SKM-1 treated with dmso at 0.1 percent for 144 hours (cell line): Measurements from ENCODE around the gene IFITM1.
"Not testable (repeated sequence)": the region's sequence is repeated elsewhere in the genome, so short reads cannot be mapped to it uniquely, and the experiment has no call there.

Experiments
- DNase-seq: peaks from one replicate; lab custom pipeline; 2025; ENCODE audit not compliant: unreplicated experiment; lab: John Stamatoyannopoulos, UW

IFITM1 gene

DNA sequence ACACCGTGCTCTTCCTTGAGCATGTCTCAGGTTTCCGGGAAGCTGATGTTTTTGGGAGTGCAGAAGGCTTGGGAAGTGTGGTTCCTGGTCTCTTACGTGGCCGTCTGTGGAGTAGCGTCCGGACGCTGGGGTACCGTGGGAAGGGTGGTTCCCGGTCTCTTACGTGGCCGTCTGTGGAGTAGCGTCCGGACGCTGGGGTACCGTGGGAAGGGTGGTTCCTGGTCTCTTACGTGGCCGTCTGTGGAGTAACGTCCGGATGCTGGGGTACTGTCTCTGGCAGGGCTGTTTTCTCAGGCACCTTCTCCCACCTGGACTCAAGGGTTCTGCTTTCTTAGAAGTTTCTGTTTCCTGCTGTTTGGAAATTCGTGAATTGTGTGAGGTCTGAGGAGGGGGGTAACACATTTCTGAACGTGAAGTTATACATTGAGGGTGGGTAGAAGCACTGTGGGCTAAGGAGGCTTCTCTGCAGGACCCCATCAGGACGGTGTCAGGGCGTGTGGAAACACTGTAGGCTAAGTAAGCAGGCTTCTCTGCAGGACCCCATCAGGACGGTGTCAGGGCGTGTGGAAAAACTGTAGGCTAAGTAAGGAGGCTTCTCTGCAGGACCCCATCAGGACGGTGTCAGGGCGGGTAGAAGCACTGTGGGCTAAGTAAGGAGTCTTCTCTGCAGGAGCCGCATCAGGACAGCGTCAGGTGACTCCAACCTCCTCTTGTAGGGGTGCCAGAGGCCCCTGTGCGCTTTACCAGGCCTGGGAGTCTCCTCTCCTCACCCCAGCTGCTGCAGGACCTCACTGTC is 12.2 kb downstream of the IFITM1 start:
- DNase-seq: no peak

DNA sequence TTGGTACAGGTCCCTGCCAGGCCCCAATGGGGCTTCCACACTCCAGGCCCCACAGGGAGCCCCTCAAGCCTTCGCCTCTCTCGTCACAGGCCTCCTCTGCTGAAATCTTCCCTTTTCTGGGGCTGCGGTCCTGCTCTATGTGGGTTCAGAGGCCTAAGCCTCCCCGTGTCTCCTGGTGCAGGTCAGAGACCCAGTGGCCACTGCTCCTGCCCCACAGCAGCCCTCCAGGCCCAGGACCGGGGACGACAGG is 12.7 kb downstream of the IFITM1 start:
- no peak for DNase-seq

DNA sequence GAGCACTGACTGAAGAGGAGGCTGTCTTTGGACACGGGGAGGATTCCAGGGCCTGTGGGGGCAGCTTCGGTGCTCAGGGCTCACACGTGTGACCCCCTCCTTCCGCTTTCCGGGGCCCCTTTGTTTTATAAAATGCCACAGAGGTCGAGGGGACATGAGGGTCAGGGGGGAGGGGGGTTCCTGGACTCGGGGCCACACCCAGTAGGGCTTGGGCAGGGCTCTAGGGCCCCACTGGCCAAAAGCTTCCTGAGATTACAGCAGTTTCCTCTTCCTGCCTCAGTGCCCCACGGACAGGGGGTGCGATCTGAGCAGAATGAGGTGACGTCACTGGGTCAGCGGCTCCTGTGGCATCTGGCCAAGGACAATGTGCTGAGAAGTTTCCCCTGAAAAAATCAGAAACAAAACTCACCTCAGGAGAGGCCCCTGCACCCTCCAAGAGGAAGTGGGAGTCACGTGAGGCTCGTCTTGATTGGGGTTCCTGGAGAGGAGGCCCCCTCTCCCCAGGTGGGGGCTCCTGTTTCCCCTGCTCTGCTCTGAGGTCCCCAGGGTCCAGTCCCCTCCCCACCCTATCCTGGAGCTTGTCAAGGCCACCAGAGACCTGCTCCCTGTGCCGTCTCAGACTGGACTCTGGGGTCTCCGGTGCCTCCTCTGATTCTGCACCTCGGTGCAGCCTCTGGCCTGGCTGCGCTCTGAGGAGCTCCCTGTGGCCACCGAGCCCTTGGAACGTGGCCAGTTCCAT is 13.2 kb downstream of the IFITM1 start:
- DNase-seq: peak; percentile 95

- DNase-seq: no peak
These were observed 13.7 kb downstream of the IFITM1 start for GRCh38 chr11:327581-327923.

DNA sequence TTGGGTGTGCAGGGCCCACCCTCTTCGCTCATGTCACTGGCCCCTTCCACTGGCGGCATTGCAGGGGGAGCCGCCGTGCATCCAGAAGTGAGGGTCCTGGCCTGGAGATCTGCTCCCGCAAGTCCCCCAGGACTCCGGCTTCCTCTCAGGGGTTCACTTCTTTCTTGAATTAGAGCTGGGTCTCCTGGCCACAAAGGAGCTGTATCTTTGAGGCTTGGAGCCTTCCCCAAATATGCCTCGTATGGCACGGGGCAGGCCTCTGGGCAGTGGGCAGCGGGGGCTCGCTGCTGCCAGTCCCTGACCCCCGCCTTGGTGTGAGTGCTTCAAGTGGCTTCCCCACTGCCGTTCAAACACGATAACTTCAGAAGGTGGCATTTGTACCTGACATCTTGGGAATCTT is 14.2 kb downstream of the IFITM1 start:
- no peak for DNase-seq

DNA sequence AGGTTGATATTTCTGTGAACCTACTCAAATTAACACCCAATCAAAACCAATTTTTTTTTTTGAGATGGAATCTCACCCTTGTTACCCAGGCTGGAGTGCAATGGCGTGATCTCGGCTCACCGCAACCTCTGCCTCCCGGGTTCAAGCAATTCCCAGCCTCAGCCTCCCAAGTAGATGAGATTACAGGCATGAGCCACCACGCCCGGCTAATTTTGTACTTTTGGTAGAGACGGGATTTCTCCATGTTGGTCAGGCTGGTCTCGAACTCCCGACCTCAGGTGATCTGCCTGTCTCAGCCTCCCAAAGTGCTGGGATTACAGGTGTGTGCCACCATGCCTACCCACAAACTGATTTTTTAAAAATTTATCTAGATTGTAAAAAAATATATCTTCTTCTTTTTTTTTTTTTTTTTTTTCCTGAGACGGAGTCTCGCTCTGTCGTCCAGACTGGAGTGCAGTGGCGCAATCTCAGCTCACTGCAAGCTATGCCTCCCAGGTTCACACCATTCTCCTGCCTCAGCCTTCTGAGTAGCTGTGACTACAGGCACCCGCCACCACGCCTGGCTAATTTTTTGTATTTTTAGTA is 14.8 kb downstream of the IFITM1 start:
- not testable (repeated sequence) for DNase-seq

GRCh38 chr11:329886-330253 is 16.0 kb downstream of the IFITM1 start:
- DNase-seq: no peak

DNA sequence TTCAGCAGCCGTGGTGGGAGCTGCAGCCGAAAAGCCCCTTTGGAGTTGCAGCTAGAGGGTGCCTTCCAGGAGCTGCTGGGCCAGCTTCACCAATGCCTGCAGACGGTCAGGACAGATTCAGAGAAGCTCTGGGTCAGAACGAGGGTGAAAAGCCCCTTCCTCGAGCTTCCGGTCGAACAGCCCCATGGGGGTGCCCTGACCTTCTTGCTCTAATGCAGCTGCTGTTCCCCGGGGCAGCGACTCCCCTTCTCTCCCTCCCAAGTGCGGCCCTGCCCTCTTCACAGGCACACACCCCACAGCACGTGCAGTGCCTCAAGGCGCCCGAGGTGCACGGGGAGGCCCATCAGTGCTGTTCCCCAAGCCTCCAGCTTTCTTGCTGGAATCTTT is 16.5 kb downstream of the IFITM1 start:
- DNase-seq: no peak

GRCh38 chr11:330694-331357 is 17.0 kb downstream of the IFITM1 start:
- DNase-seq: no peak

GRCh38 chr11:331358-332060 is 17.7 kb downstream of the IFITM1 start:
- no peak for DNase-seq

DNA sequence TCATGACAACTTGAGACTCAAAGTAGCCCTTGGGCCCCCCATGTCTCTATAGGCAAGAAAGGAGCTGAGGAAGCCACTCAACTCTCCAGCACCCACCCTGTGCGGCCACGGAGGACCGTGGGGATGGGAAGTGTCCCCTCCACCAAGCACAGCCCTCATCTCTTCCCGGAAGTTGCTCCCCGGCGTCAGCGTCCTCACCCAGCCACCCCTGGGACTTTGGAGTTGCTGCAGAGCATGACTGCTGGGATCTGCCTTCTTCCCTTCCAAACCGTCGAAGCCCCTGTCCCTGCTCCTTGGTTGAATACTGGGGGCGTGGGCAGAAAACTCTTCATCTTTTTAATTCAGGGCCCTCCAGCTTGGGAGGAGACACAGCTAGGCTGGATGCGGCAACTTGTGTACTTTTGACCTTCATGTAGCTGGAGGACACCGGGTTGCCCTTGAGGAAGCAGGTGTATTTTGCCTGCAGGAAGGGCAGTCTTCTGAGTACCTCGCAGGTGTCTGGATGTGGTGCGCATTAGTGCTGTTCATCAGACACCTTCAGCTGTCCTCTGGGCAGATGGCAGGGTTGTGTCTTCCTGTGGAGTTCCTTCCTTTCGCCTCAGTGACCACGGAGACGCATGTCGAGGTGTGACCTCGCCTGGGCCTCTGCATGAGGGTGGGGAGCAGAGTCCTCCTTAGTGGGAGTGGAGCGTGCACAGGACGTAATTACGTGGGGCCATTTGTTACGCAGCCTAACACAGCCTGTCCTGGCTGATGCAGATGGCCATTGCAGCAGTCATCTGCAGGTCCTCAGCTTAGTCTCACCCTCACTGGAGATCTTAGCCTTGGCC is 19.0 kb downstream of the IFITM1 start:
- DNase-seq: no peak

- DNase-seq: not testable (repeated sequence)
These were observed 19.9 kb downstream of the IFITM1 start for GRCh38 chr11:333616-334263.

DNA sequence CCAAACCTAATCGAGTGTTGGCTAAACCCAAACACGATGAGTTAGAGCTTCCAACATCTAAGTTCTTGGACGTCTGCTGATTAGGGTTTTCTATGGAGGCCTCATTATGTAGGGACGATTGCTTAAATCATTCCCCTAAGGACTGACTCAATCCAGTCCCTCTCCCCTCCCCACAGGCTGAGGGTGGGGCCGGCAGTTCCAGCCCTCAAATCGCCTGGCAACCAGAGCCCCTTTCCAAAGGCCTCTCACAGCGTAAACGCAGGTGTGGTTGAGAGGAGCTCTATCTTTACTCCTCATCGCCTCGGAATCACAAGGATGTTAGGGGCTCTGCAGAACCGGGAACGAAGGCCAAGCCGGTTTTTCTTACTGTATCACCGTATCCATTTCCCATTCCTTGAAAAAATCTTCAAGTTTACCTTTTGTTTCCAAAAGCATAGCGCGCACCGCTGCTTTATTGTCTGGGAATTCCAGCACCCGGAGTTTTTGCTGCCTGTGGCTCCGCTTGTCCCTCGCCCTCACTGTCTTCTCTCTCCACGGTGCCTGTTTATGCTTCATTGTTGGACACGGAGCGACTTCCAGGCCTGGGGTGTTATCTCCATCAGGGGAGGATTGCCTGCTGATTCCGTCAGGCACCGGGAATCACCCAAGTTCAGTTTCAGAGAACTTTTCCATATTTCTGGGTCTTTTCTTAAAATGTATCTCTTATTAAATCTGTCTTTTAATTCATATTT is 20.6 kb downstream of the IFITM1 start:
- peak; percentile 34 for DNase-seq

DNA sequence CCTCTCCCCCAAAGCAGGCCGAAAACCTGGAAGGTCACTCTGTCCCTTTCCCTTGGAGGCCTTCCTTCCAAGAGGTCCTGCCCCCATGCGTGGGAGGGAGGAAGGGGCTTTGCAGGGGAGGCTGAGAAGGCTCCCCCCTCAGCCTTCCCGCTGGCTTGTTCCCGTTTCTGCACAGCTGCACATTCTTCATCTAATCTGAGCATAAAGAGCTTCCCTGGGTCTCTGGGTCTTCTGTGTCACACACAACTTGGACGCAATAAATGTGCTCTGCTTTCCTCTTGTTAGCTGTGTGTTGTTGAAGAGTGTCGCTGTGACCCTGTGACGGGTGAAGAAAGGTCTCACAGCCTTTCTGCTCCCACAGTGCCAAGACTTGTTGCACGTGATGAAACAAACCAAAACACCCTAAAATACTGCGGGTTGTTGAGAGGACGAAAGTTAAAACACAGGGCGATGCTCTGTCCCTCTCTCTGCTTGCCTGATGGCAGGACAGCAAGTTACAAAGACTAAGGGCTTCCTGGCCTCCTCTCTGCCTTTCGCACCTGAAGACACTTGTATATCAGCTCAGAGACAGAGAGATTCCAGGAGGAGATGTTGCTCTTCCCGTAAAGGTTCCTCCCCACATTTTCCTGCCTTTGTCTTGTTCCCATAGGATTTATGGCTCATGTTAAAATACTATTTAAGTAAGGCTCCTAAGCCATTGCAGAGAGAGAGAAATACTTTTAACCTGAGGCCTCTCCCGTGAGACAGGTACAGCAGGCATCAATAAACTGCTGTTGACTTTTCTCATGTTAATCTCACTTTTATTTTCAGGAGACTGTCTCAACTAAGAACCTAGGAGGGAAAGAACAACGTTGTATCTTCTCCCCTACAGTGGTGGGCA is 22.2 kb downstream of the IFITM1 start:
- peak; percentile 21 for DNase-seq

DNA sequence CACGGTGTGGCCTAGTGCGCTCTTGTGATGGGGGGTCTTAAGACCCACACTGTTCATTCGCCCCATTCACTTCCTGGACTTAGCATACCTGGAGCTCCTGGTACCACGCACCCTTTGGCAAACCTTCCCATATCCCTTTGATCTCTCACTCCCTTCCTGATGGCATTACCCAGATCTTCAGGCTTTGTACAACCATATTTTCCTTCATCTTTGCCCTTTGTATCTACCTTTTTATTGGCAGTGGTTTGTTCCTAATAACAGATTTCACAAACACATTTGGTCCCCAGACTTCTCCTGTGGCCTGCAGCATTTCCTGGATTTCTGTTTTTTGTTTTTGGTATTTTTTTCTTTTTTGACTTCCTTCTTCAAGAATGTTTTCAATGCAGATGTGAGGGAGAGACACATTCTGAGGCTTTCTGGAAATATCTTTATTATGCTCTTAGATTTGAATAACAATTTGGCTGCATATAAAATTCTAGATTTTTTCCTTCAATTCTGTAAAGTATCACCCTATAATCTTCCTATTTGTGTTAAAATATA is 22.9 kb downstream of the IFITM1 start:
- DNase-seq: no peak

DNA sequence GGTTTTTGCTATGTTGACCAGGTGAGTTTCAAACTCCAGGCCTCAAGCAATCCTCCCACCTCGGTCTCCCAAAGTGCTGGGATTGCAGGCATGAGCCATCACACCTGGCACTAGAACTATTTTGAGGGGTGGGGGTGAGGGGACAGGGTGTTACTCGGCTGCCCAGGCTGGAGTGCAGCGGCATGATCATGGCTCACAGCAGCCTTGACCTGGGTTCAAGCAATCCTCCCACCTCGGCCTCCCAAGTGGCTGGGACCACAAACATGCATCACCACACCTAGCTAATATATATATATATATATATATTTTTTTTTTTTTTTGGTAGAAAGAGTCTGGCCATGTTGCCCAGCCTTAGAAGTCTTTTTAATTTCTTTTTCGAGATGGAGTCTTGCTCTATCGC is 23.9 kb downstream of the IFITM1 start:
- no peak for DNase-seq

DNA sequence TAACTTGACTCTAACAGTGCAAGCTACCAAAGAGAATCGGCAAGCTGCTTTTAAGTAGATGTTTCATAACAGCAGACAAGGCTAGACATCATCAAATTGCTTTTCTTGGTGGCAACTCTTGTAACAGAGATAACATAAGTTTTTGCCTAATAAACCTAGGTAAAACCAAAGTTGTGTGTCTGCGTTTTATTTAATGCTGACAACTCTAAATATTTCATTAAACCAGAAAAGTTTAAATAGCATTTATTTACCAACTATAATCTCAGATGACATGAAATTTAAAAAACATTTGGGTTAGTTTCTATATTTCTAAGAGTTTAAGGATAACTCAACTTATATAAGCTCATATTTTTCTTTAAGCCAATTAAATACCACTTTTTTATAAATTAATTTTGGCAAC is 26.1 kb downstream of the IFITM1 start:
- DNase-seq: no peak
